ENCODE results near the gene MTCL3.

- TF ChIP-seq CTCF (conservative IDR thresholded peaks at IDR 0.05; ENCODE audit: low read depth, low read length) (no peak), EZH2 (IDR thresholded peaks at IDR 0.05; ENCODE audit: borderline replicate concordance, low read depth, low read length, poor library complexity, severe bottlenecking) (no peak)
These were observed 931 bp upstream of the MTCL3 start for GRCh38 chr6:127520066-127520465.
